CD1c-positive myeloid dendritic cell (primary cell): ENCODE data around the gene GOLGA3.
"Not testable (repeated sequence)": the region's sequence is repeated elsewhere in the genome, so short reads cannot be mapped to it uniquely, and the experiment has no call there.

Source experiments
- DNase-seq: peaks from one replicate; pipeline ENCODE4 v3.0.0-alpha.2; 2016; ENCODE audit errors: extremely low spot score

GOLGA3 gene, protein sequence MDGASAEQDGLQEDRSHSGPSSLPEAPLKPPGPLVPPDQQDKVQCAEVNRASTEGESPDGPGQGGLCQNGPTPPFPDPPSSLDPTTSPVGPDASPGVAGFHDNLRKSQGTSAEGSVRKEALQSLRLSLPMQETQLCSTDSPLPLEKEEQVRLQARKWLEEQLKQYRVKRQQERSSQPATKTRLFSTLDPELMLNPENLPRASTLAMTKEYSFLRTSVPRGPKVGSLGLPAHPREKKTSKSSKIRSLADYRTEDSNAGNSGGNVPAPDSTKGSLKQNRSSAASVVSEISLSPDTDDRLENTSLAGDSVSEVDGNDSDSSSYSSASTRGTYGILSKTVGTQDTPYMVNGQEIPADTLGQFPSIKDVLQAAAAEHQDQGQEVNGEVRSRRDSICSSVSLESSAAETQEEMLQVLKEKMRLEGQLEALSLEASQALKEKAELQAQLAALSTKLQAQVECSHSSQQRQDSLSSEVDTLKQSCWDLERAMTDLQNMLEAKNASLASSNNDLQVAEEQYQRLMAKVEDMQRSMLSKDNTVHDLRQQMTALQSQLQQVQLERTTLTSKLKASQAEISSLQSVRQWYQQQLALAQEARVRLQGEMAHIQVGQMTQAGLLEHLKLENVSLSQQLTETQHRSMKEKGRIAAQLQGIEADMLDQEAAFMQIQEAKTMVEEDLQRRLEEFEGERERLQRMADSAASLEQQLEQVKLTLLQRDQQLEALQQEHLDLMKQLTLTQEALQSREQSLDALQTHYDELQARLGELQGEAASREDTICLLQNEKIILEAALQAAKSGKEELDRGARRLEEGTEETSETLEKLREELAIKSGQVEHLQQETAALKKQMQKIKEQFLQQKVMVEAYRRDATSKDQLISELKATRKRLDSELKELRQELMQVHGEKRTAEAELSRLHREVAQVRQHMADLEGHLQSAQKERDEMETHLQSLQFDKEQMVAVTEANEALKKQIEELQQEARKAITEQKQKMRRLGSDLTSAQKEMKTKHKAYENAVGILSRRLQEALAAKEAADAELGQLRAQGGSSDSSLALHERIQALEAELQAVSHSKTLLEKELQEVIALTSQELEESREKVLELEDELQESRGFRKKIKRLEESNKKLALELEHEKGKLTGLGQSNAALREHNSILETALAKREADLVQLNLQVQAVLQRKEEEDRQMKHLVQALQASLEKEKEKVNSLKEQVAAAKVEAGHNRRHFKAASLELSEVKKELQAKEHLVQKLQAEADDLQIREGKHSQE (N-terminal part only)

GRCh38 chr12:132828706-132829534 lies at the start of gene GOLGA3:
TSS of gene GOLGA3 (minus strand) at chr12:132828869. CDS start at chr12:132822128, 6,741 bp downstream.
- peak; percentile 98 for DNase-seq

GRCh38 chr12:132874620-132875019 lies 46.0 kb upstream of the GOLGA3 start:
- DNase-seq: not testable (repeated sequence)

GRCh38 chr12:132874175-132874574 lies 45.5 kb upstream of the GOLGA3 start:
- DNase-seq: no peak

DNA sequence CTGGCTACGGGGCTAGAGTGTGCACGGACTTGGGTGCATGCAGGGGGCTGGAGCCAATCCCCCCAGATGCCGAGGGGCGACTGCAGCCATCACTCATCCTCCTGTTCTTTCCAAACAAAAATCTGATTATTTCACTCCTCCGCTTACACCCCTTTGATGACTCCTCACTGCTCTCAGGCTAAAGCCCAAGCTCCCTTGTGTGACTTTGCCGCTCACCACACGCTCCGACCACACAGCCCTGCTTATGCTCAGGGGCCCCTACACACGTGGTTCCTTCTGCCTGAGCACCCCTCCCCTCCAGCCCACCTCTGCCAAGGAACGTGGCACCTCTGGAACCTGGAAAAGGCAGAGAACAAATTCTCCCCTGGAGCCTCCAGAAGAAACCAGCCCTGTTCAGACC lies 45.1 kb upstream of the GOLGA3 start:
- no peak for DNase-seq

DNA sequence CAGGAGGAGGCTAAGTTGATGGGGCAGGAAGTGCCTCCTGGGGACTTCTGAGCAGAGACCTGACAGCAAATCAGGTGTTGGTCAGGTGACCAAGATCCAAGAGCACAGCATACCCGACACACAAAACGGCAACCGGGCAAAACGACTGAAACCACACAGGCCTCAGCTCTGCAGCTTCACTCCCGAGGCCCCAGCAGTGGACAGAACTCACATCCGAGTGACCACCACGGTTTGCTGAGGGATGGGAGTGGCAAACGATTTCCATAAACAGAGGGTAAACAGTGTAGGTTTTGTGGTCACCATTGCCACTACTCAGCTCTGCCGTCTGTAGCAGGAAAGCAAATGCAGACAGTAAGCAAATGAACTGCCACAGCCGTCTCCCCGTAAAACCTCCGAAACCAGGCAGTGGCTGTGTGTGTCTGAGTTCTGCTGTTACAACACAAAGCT lies 44.3 kb upstream of the GOLGA3 start:
- no peak for DNase-seq

- no peak for DNase-seq
Observed at GRCh38 chr12:132872073-132872855, 43.6 kb upstream of the GOLGA3 start.

DNA sequence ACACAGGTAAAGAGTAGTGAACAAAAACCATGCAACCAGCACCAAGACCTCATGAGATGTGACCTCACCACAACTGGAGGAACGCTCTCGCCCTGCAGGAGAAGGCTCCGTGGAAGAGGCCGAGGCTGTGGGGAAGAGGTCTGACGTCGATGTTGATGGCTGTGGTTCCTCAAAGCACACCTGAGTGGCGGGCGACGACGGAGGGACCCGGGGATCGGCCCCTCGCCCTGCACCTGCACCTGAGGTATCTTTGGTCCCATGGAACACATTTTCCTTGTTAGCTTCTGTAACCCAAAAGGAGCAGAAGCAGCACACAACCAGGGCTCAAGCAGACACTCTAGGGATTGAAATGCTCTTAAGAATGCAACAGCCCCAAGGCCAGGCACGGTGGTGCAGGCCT lies 40.9 kb upstream of the GOLGA3 start:
- DNase-seq: no peak

DNA sequence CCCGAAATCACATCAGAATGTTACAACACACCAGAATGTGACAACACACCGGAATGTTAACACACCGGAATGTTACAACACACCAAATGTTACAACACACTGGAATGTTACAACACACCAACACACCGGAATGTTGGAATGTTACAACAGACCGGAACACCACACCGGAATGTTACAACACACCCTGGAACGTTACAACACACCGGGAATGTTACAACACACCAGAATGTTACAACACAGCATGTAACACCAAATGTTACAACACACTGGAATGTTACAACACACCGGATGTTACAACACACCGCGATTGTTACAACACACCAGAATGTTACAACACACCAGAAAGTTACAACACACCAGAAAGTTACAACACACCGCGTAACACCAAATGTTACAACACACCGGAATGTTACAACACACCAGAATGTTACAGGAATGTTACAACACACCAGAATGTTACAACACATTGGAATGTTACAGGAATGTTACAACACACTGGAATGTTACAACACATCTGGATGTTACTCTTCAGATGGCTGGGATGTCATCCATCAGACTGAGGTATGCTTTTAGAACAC lies 37.7 kb upstream of the GOLGA3 start:
- peak; percentile 67 for DNase-seq

GRCh38 chr12:132861558-132861957 lies 32.9 kb upstream of the GOLGA3 start:
- DNase-seq: no peak

DNA sequence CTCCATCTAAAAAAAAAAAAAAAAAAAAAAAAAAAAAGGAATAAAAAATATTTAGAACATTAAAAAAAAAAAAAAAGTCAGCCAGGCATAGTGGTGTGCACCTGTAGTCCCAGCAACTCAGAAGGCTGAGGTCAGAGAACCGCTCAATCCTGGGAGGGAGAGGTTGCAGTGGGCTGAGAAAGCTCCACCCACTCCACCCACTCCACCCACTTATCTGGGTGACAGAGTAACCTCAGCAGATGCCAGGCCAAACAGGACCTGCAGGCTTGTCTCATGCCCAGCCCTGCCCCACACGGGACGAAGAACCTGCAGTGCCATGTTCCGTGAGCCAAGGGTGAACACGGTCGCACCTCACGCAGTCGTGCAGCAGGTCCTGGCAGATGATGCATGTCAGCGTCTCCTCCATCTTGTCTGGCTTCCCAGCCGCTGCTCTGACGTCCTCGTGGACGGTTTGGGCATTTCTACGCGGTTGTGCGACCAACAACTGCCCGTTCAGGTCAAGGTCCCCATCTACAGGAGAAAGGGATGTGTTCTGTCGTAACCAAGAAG lies 30.1 kb upstream of the GOLGA3 start:
- DNase-seq: no peak

DNA sequence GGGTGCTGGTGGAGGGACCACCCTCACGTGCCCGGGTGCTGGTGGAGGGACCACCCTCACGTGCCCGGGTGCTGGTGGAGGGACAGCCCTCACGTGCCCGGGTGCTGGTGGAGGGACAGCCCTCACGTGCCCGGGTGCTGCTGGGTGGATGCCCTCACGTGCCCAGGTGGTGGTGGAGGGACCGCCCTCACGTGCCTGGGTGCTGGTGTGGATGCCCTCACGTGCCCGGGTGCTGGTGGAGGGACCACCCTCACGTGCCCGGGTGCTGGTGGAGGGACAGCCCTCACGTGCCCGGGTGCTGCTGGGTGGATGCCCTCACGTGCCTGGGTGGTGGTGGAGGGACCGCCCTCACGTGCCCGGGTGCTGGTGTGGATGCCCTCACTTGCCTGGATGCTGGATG lies 28.4 kb upstream of the GOLGA3 start:
- not testable (repeated sequence) for DNase-seq

DNA sequence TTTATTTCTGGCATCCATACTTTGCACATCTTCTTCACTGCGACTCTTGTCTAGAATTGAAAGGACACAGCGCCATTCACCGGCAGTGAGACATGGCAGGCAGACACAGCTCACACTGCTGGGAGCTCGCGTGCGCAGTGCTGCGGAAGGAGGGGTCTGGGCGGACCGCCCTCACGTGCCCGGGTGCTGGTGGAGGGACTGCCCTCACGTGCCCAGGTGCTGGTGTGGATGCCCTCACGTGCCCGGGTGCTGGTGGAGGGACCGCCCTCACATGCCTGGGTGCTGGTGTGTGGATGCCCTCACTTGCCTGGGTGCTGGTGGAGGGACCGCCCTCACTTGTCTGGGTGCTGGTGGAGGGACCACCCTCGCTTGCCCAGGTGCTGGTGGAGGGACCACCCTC lies 27.9 kb upstream of the GOLGA3 start:
- no peak for DNase-seq

DNA sequence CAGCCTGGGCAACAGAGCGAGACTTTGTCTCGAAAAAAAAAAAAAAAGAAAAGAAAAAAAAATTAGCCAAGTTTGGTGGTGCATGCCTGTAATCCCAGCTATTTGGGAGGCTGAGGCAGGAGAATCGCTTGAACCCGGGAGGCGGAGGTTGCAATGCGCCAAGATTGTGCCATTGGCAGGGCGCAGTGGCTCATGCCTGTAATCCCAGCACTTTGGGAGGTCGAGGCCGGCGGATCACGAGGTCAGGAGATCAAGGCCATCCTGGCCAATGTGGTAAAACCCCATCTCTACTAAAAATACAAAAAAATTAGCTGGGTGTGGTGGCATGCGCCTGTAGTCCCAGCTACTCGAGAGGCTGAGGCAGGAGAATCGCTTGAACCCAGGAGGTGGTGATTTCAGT lies 26.5 kb upstream of the GOLGA3 start:
- not testable (repeated sequence) for DNase-seq

DNA sequence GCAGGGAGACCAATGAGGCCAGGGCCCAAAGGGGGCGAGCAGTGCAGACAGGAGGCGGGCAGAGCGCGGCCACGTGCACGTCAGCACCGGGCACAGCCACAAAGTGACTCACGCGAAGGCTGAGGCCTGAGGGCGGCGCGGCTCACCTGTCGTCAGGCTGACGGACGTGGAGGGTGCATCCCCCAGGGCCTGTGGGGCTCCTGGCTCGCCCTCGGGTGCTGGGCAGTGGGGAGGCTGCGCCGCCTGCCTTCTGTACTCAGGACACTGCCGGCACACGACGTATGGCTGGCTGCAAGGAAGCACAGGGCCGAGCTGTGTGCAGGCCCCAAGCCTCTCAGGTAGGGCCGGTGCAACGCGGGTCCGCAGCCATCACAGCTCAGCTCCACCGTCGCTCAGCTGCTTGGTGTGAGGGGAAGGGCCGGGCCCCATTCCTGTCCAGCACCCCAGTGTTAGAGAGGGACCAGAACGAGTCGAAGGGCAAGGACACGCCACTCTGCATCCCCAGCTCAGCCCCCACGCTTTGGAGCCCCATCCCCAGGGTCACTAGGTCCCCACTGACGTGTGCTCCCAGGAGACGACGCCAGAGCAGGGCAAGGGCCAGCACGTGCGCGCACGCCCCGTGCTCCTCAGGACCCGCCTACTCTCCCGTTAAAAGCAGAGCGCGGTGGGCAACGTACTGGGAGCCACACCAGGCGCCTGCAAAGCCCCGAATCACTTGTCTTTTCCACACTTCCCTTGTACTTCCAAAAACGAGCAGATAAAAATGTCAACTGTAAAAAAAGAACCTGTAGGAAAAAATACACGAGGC lies 24.8 kb upstream of the GOLGA3 start:
- DNase-seq: no peak

DNA sequence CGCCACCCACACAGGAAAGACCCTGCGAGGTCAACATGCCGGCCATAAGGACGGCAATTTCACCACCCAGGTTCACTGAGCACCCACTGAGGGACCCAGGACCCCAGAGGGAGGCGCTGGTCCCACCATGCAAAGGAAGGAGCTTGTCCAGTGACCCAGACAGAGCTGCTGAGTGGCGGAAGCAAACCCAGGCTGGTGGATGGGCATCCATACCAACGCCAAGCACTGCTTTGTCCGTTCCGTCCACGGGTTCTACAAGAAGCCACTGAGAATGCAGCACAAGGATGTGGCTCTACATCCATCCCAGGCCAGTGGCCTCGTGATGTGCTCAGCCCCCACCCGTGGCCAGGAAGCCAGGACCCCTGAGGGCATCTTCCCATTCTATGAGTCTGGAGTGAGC lies 23.8 kb upstream of the GOLGA3 start:
- no peak for DNase-seq

GRCh38 chr12:132851465-132851864 lies 22.8 kb upstream of the GOLGA3 start:
- no peak for DNase-seq

- DNase-seq: no peak
Observed at GRCh38 chr12:132850291-132850690, 21.6 kb upstream of the GOLGA3 start.

- no peak for DNase-seq
Observed at GRCh38 chr12:132848521-132848920, 19.9 kb upstream of the GOLGA3 start.
